ENCODE measurements around the gene DHRS7C.
"Not testable (repeated sequence)": the region's sequence is repeated elsewhere in the genome, so short reads cannot be mapped to it uniquely, and the experiment has no call there.

DHRS7C gene

GRCh38 chr17:9802294-9802693, 10.9 kb upstream of the DHRS7C start:
- no peak overlapping the region for H2AFZ ChIP-seq (ENCODE audit: low read depth, low read length)
- no peak overlapping the region for H3K4me3 ChIP-seq (ENCODE audit: low read length)
- H3K9me3 ChIP-seq (ENCODE audit: low read length): no peaks in the 10 kb centered on the region

GRCh38 chr17:9801505-9801904, 10.1 kb upstream of the DHRS7C start:
- H2AFZ ChIP-seq (ENCODE audit: low read depth, low read length): no peak overlapping the region
- H3K9me3 ChIP-seq (ENCODE audit: low read length): no peaks in the 10 kb centered on the region
- no peaks in the 10 kb centered on the region for H3K36me3 ChIP-seq (ENCODE audit: insufficient read depth, low read length)
- no peaks in the 10 kb centered on the region for H3K27me3 ChIP-seq (ENCODE audit: insufficient read depth, low read length)
- no peak overlapping the region for H3K4me3 ChIP-seq (ENCODE audit: low read length)
- no peaks in the 10 kb centered on the region for H3K4me1 ChIP-seq (ENCODE audit: insufficient read depth, low read length)

More at GRCh38 chr17:9802294-9802693, 10.9 kb upstream of the DHRS7C start:
- H3K4me1 ChIP-seq (ENCODE audit: insufficient read depth, low read length): no peaks in the 10 kb centered on the region
- no peaks in the 10 kb centered on the region for H3K36me3 ChIP-seq (ENCODE audit: insufficient read depth, low read length)
- no peaks in the 10 kb centered on the region for H3K27me3 ChIP-seq (ENCODE audit: insufficient read depth, low read length)

GRCh38 chr17:9798724-9799123, 7.3 kb upstream of the DHRS7C start:
- Histone ChIP-seq H3K4me3 (ENCODE audit: low read length) (no peak overlapping the region), H2AFZ (ENCODE audit: low read depth, low read length) (no peak overlapping the region), H3K9me3 (ENCODE audit: low read length) (no peaks in the 10 kb centered on the region), H3K27me3 (ENCODE audit: insufficient read depth, low read length) (no peaks in the 10 kb centered on the region), H3K4me1 (ENCODE audit: insufficient read depth, low read length) (no peaks in the 10 kb centered on the region), H3K36me3 (ENCODE audit: insufficient read depth, low read length) (no peaks in the 10 kb centered on the region)

- H3K4me1 ChIP-seq (ENCODE audit: insufficient read depth, low read length): no peaks in the 10 kb centered on the region
- no peak overlapping the region for H2AFZ ChIP-seq (ENCODE audit: low read depth, low read length)
- H3K4me3 ChIP-seq (ENCODE audit: low read length): no peak overlapping the region
- no peaks in the 10 kb centered on the region for H3K36me3 ChIP-seq (ENCODE audit: insufficient read depth, low read length)
- no peaks in the 10 kb centered on the region for H3K27me3 ChIP-seq (ENCODE audit: insufficient read depth, low read length)
- no peaks in the 10 kb centered on the region for H3K9me3 ChIP-seq (ENCODE audit: low read length)
Measured at GRCh38 chr17:9798008-9798407, 6.6 kb upstream of the DHRS7C start.

- no peaks in the 10 kb centered on the region for H3K4me1 ChIP-seq (ENCODE audit: insufficient read depth, low read length)
- no peaks in the 10 kb centered on the region for H3K27me3 ChIP-seq (ENCODE audit: insufficient read depth, low read length)
- no peaks in the 10 kb centered on the region for H3K36me3 ChIP-seq (ENCODE audit: insufficient read depth, low read length)
- H3K4me3 ChIP-seq (ENCODE audit: low read length): no peak overlapping the region
- no peak overlapping the region for H2AFZ ChIP-seq (ENCODE audit: low read depth, low read length)
- H3K9me3 ChIP-seq (ENCODE audit: low read length): no peaks in the 10 kb centered on the region
Measured at GRCh38 chr17:9792181-9792840, 919 bp upstream of the DHRS7C start.

GRCh38 chr17:9790316-9790715, 1.1 kb downstream of the DHRS7C start:
- H3K27me3 ChIP-seq (ENCODE audit: insufficient read depth, low read length): no peaks in the 10 kb centered on the region
- no peaks in the 10 kb centered on the region for H3K9me3 ChIP-seq (ENCODE audit: low read length)
- no peak overlapping the region for H3K4me3 ChIP-seq (ENCODE audit: low read length)
- H2AFZ ChIP-seq (ENCODE audit: low read depth, low read length): no peak overlapping the region
- no peaks in the 10 kb centered on the region for H3K4me1 ChIP-seq (ENCODE audit: insufficient read depth, low read length)
- no peaks in the 10 kb centered on the region for H3K36me3 ChIP-seq (ENCODE audit: insufficient read depth, low read length)

DNA sequence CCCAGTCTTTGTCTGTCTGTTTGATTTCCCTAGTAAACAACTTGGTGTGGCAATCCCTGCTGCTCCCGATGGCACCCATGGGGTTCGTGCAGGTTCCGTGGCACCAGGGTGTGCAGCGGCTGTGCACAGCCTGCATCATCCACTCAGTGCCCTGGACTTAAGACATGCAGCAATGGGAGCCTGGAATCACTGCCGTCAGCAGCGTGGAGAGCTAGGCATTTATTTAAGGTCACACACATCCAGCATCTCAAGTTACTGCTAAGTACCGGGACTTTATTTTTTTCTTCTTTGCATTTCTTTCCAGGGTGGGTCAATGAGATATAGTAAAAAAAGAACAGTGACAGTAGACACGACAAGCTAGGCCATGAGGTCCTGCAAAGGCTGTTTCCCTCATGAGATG, 2.8 kb downstream of the DHRS7C start:
- Histone ChIP-seq H2AFZ (ENCODE audit: low read depth, low read length) (no peak overlapping the region), H3K4me1 (ENCODE audit: insufficient read depth, low read length) (no peaks in the 10 kb centered on the region), H3K36me3 (ENCODE audit: insufficient read depth, low read length) (no peaks in the 10 kb centered on the region), H3K27me3 (ENCODE audit: insufficient read depth, low read length) (no peaks in the 10 kb centered on the region), H3K9me3 (ENCODE audit: low read length) (no peaks in the 10 kb centered on the region), H3K4me3 (ENCODE audit: low read length) (no peak overlapping the region)

- Histone ChIP-seq H3K4me3 (ENCODE audit: low read length) (no peak overlapping the region), H3K36me3 (ENCODE audit: insufficient read depth, low read length) (no peaks in the 10 kb centered on the region), H3K27me3 (ENCODE audit: insufficient read depth, low read length) (no peaks in the 10 kb centered on the region), H3K9me3 (ENCODE audit: low read length) (no peaks in the 10 kb centered on the region), H3K4me1 (ENCODE audit: insufficient read depth, low read length) (no peaks in the 10 kb centered on the region), H2AFZ (ENCODE audit: low read depth, low read length) (no peak overlapping the region)
Measured at GRCh38 chr17:9784544-9784943, 6.8 kb downstream of the DHRS7C start.

DNA sequence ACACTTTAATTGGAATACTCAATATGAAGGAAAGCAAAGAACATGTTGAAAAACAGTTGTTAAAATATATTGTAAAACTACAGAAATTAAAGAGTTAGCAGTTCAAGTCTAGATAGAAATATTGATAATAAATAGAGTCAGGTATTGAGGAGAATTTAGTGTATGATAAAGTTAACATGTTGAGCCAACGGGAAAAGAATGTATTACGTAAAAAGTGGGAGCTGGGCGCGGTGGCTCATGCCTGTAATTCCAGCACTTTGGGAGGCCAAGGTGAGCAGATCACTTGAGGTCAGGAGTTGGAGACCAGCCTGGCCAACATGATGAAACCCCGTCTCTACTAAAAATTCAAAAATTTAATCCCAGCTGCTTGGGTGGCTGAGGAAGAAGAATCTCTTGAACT, 7.9 kb downstream of the DHRS7C start:
- H3K27me3 ChIP-seq (ENCODE audit: insufficient read depth, low read length); H3K4me1 ChIP-seq (ENCODE audit: insufficient read depth, low read length); H2AFZ ChIP-seq (ENCODE audit: low read depth, low read length); H3K9me3 ChIP-seq (ENCODE audit: low read length); H3K36me3 ChIP-seq (ENCODE audit: insufficient read depth, low read length); H3K4me3 ChIP-seq (ENCODE audit: low read length): not testable (repeated sequence)

DNA sequence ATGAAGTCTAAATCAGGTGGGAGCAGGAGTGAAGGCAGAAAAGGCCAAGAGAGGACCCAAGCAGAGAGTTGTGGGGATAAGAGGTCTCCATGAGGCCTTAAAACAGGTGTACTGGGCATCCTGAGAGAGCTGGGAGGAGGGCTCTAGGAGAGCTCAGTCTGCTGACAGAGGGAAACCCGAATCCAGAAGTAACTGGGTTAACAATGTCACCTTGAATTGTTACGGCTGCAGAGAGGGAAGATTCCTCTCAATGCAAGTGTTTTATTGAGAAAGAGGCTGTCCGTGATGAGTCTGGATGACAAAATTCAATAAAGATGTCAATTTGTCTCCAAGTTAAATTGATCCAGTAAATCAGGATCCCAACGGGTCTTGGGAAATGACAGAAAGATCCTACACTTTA, 8.3 kb downstream of the DHRS7C start:
- H2AFZ ChIP-seq (ENCODE audit: low read depth, low read length): no peak overlapping the region
- H3K27me3 ChIP-seq (ENCODE audit: insufficient read depth, low read length): no peaks in the 10 kb centered on the region
- H3K9me3 ChIP-seq (ENCODE audit: low read length): no peaks in the 10 kb centered on the region
- no peaks in the 10 kb centered on the region for H3K36me3 ChIP-seq (ENCODE audit: insufficient read depth, low read length)
- no peaks in the 10 kb centered on the region for H3K4me1 ChIP-seq (ENCODE audit: insufficient read depth, low read length)
- no peak overlapping the region for H3K4me3 ChIP-seq (ENCODE audit: low read length)

DNA sequence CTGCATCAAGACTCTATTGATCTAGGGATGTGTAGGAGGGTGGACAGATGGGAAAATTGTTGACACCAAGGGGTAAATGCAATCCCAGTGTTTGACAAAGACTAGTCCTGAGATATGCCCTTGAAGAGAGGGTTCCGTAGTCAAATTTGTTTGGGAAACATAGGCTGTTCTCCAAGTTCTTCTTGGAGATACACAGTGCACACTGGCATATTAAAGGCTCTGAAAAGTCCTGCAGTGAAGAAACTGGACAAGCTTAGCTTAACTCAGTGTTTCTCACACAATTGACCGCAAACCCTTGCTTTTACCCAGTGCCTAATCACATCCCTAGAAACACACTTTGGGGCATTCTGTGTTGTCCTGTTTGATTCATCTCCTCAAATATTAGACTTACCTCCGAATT, 10.8 kb downstream of the DHRS7C start:
- Histone ChIP-seq H3K27me3 (ENCODE audit: insufficient read depth, low read length) (no peaks in the 10 kb centered on the region), H3K4me3 (ENCODE audit: low read length) (no peak overlapping the region), H3K36me3 (ENCODE audit: insufficient read depth, low read length) (no peaks in the 10 kb centered on the region), H3K4me1 (ENCODE audit: insufficient read depth, low read length) (no peaks in the 10 kb centered on the region), H2AFZ (ENCODE audit: low read depth, low read length) (no peak overlapping the region), H3K9me3 (ENCODE audit: low read length) (no peaks in the 10 kb centered on the region)

- H3K9me3 ChIP-seq (ENCODE audit: low read length): no peaks in the 10 kb centered on the region
- no peaks in the 10 kb centered on the region for H3K27me3 ChIP-seq (ENCODE audit: insufficient read depth, low read length)
- no peak overlapping the region for H3K4me3 ChIP-seq (ENCODE audit: low read length)
- H2AFZ ChIP-seq (ENCODE audit: low read depth, low read length): no peak overlapping the region
- H3K36me3 ChIP-seq (ENCODE audit: insufficient read depth, low read length): no peaks in the 10 kb centered on the region
- H3K4me1 ChIP-seq (ENCODE audit: insufficient read depth, low read length): no peaks in the 10 kb centered on the region
Measured at GRCh38 chr17:9776911-9777310, 14.5 kb downstream of the DHRS7C start.

GRCh38 chr17:9772658-9773057, 18.7 kb downstream of the DHRS7C start:
- H3K4me1 ChIP-seq (ENCODE audit: insufficient read depth, low read length): no peaks in the 10 kb centered on the region
- H2AFZ ChIP-seq (ENCODE audit: low read depth, low read length): no peak overlapping the region
- no peaks in the 10 kb centered on the region for H3K36me3 ChIP-seq (ENCODE audit: insufficient read depth, low read length)
- H3K27me3 ChIP-seq (ENCODE audit: insufficient read depth, low read length): no peaks in the 10 kb centered on the region
- H3K9me3 ChIP-seq (ENCODE audit: low read length): no peaks in the 10 kb centered on the region
- no peak overlapping the region for H3K4me3 ChIP-seq (ENCODE audit: low read length)

DNA sequence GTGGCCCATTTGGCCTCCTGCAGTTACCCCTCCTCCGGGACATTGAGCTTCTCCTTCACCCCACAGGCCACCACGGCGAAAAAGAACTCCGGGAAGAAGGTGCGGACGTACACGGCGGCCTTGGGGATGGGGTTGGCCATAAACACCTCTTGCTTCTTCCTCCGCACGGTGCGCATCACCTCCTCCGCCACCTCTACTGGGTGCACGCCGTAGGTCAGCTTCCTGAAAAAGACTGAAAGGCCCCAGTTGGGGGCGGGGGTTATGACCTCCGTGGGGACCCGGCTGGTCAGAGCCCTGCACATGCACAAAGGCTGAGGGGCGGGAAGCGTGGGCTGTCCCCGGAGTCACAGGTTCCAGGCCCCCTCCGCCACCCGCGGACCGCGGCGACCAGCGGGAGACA, 19.9 kb downstream of the DHRS7C start:
- no peaks in the 10 kb centered on the region for H3K36me3 ChIP-seq (ENCODE audit: insufficient read depth, low read length)
- H3K4me3 ChIP-seq (ENCODE audit: low read length): no peak overlapping the region
- H3K4me1 ChIP-seq (ENCODE audit: insufficient read depth, low read length): no peaks in the 10 kb centered on the region
- no peak overlapping the region for H2AFZ ChIP-seq (ENCODE audit: low read depth, low read length)
- H3K27me3 ChIP-seq (ENCODE audit: insufficient read depth, low read length): no peaks in the 10 kb centered on the region
- no peaks in the 10 kb centered on the region for H3K9me3 ChIP-seq (ENCODE audit: low read length)
